NCI-H2107 (cell line): ENCODE data around the gene RNPEPL1.

ENCODE experiments used
- DNase-seq: peaks from one replicate; lab custom pipeline; 2025; lab: John Stamatoyannopoulos, UW

Gene RNPEPL1

DNA sequence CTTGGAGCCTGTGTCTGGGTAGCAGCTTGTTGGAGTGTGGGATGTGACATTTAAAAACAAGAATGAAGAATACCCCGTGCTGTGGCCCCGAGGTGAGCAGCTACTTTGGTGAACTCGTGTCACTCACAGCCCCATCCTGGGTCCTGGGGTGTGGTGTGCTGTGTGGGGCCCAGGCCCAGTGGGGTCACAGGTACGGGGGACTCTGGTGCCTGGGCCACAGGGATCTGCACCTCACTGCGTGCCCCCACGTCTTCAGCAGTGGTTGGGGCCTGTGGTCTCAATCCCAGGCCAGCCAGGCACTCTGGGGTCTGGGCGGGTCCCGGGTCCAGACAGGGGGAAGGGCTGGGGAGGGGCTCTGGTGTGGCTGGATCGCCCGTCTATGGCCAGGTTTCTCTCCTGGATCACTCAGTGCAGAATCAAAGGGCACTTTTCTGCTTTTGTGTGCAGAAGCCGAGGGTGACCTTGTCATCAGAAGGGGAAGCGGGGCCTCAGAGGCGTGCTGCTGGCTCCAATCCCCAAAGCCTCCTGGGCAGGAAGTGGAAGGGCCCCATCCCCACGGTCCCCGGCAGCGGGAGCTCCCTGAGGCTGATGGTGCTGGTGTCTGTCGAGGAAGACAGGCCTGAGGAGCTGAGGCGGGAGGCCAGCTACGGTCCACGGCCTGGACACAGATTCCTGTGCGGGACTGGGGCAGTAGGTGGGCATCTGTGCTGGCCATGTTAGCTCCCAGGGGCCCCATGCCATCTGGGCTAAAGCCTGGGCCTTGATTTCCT, 58.4 kb downstream of the RNPEPL1 start:
- DNase-seq, result no peak

GRCh38 chr2:240627736-240628506, 59.6 kb downstream of the RNPEPL1 start:
- no peak for DNase-seq

DNA sequence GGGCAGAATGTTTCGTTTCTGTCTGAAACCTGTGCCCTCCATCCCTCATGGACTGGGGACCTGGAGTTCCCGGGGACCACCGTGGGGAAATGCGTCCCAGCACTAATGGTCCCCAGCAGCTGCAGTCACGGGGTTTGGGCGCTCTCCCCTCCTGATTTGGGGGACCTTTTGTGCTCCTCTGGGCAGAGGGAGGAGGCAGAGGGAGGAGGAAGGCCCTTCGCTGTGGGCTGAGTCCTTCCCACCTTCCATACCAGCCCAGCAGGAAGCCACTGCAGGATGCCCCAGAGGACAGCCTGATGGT, 60.2 kb downstream of the RNPEPL1 start:
- DNase-seq, result no peak

GRCh38 chr2:240628808-240629618, 60.7 kb downstream of the RNPEPL1 start:
- DNase-seq, result no peak

DNA sequence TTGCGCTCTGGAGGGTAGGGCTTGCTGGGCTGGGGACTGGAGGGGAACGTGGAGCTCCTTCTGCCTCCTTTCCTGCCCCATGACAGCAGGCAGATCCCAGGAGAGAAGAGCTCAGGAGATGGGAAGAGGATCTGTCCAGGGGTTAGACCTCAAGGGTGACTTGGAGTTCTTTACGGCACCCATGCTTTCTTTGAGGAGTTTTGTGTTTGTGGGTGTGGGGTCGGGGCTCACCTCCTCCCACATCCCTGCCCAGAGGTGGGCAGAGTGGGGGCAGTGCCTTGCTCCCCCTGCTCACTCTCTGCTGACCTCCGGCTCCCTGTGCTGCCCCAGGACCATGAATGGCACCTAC, 61.3 kb downstream of the RNPEPL1 start:
- DNase-seq, result no peak

DNA sequence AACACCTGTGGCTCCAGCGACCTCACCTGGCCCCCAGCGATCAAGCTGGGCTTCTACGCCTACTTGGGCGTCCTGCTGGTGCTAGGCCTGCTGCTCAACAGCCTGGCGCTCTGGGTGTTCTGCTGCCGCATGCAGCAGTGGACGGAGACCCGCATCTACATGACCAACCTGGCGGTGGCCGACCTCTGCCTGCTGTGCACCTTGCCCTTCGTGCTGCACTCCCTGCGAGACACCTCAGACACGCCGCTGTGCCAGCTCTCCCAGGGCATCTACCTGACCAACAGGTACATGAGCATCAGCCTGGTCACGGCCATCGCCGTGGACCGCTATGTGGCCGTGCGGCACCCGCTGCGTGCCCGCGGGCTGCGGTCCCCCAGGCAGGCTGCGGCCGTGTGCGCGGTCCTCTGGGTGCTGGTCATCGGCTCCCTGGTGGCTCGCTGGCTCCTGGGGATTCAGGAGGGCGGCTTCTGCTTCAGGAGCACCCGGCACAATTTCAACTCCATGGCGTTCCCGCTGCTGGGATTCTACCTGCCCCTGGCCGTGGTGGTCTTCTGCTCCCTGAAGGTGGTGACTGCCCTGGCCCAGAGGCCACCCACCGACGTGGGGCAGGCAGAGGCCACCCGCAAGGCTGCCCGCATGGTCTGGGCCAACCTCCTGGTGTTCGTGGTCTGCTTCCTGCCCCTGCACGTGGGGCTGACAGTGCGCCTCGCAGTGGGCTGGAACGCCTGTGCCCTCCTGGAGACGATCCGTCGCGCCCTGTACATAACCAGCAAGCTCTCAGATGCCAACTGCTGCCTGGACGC, 61.9 kb downstream of the RNPEPL1 start:
- DNase-seq, result no peak
